Thoracic aorta (tissue), 2 donors: ENCODE results near the gene SLC25A10. TPM values are rescaled to one million over a fixed set of nuclear protein-coding genes. Genes with fewer than 3 reads are reported as not detected.

Experiments used
- ATAC-seq: fragments of 150-250 bp; one replicate; pipeline ENCODE4 v1.8.0; 2017; ENCODE audit warnings: low read depth; ENCODE audit not compliant: insufficient number of reproducible peaks, low FRiP score
- DNase-seq: peaks from one replicate; pipeline ENCODE4 v3.0.0-alpha.2; 2020; ENCODE audit warnings: low spot score
- H3K27ac ChIP-seq, 2 donors: fragments of 200-600 bp; sonication (generic); 1 replicate in 1 of 2; 2 replicates in 1 of 2; pipeline ENCODE4 v1.5.1; 2016; ENCODE audit warnings: mild to moderate bottlenecking in 2 of 2, moderate library complexity in 2 of 2
- H3K27me3 ChIP-seq: fragments of 200-600 bp; sonication (generic); replicated peaks from 2 replicates; pipeline ENCODE4 v1.6.0; 2016; ENCODE audit warnings: mild to moderate bottlenecking; ENCODE audit not compliant: insufficient read depth
- H3K36me3 ChIP-seq: fragments of 200-600 bp; sonication (generic); one replicate; pipeline ENCODE4 v1.5.1; 2016
- H3K4me1 ChIP-seq, 2 donors: fragments of 200-600 bp; sonication (generic); 1 replicate in 1 of 2; 2 replicates in 1 of 2; pipeline versions ENCODE4 v1.5.1 to v1.6.0; 2016; ENCODE audit warnings: low read depth in 2 of 2, mild to moderate bottlenecking in 1 of 2; ENCODE audit not compliant: control insufficient read depth in 1 of 2
- H3K4me3 ChIP-seq: fragments of 200-600 bp; sonication (generic); 2 replicates; pipeline ENCODE4 v1.5.1; 2016; ENCODE audit warnings: mild to moderate bottlenecking
- H3K9me3 ChIP-seq: fragments of 200-600 bp; sonication (generic); 2 replicates; pipeline ENCODE4 v1.5.1; 2016
- total RNA-seq, 2 donors: library from RNA; depleted of rRNA; stranded (reverse); fragments of >200 nt; gene quantifications; one replicate each; pipeline versions ENCODE4 v1.1.0 to v1.2.3, GENCODE V29; 2016
- TF ChIP-seq, protein P1 (sequence below): fragments of 200-600 bp; sonication (generic); IDR thresholded peaks from one replicate; pipeline ENCODE4 v1.5.1; 2019; ENCODE audit warnings: antibody characterized with exemption

The SLC25A10 gene
- total RNA-seq, 2 donors from 2014 or later = 2.2 to 4.7 TPM

DNA sequence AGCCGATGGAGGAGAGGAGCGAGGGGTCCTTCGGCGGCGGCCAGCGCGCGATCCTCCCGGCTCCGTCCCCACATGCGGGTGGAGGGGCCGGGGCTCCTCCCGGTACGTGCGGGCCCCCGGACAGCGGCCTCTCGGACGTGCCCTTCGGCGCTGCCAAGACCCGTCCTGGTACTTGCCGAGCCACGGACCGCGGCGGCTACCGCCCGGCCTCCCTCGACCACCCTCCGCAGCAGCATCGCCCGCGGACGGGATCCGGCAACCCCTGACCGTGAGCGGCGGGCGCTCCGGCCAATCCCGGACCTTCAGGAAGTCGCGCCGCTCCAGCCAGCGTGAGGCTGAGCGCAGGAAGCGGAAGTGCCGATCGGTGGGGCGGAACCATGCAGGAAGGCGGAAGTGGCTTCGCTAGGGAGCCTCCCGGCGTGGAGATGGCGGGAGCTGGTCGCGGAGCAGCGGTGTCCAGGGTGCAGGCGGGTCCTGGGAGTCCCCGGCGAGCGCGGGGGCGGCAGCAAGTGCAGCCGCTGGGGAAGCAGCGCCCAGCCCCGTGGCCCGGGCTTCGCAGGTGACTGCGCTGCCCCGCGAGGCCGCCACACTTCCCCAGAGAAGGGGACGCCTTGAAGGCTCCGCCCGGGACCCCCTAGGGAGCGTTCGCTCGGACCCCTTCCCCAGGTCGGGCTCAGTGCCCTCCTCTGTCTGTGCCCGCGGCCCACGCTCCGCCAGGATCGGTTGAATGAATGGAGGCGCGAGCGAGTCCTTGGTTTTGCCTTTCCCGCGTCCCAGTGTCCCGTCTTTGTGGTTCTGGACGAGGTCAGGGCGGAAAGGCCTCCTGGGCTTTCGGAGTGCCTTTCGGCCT lies 45.5 kb upstream of the SLC25A10 start, which contains the start of the genes CCDC137 and OXLD1:
TSS of gene CCDC137 (plus strand) at position 396 of the 850 bp plus-strand sequence. CDS start at position 426, 30 bp downstream.
TSS of gene OXLD1 (minus strand) at position 264 of the 850 bp plus-strand sequence. CDS start at position 236, 28 bp downstream.
- peak; percentile 83 for DNase-seq

DNA sequence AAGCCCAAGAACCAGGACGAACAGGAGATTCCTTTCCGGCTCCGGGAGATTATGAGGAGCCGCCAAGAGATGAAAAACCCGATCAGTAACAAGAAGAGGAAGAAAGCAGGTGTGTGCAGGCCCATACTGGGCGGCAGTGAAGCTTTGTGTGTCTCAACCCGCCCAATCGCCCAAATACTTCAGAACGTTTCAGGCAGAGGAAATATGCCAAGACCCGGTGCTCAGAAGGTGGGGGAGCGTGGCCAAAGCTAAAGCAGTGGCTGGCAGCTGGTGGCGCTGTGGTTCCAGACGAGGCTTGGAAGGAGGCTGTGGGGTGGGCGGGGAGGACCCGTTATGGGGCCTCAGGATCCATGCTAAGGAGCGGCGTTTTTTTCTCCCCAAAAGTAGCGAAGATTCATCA lies 44.3 kb upstream of the SLC25A10 start:
- no peak for DNase-seq
- Histone ChIP-seq H3K9me3 (no peaks in the 10 kb centered on the region), H3K36me3 (peaks cover 30% of the 10 kb centered on the region), H3K4me1 (peaks cover 9 to 25% of the 10 kb centered on the region in 2 donors), H3K27ac (no peak overlapping the region), H3K4me3 (no peak overlapping the region), H3K27me3 (no peaks in the 10 kb centered on the region)
- no peak for ATAC-seq
- TF ChIP-seq, protein P1, sequence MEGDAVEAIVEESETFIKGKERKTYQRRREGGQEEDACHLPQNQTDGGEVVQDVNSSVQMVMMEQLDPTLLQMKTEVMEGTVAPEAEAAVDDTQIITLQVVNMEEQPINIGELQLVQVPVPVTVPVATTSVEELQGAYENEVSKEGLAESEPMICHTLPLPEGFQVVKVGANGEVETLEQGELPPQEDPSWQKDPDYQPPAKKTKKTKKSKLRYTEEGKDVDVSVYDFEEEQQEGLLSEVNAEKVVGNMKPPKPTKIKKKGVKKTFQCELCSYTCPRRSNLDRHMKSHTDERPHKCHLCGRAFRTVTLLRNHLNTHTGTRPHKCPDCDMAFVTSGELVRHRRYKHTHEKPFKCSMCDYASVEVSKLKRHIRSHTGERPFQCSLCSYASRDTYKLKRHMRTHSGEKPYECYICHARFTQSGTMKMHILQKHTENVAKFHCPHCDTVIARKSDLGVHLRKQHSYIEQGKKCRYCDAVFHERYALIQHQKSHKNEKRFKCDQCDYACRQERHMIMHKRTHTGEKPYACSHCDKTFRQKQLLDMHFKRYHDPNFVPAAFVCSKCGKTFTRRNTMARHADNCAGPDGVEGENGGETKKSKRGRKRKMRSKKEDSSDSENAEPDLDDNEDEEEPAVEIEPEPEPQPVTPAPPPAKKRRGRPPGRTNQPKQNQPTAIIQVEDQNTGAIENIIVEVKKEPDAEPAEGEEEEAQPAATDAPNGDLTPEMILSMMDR = no peak

More for the DNA sequence above, 45.5 kb upstream of the SLC25A10 start, which contains the start of the genes CCDC137 and OXLD1:
- ATAC-seq = peak; percentile 88
- Histone ChIP-seq H3K4me3 (peak within 1 kb of the TSS; percentile 100), H3K36me3 (peaks cover 19% of the 10 kb centered on the region), H3K27ac (peak within 1 kb of the TSS; percentile 77 to 89), H3K4me1 (peaks cover 9 to 25% of the 10 kb centered on the region in 2 donors), H3K9me3 (no peaks in the 10 kb centered on the region), H3K27me3 (no peaks in the 10 kb centered on the region)
- TF ChIP-seq, protein P1 = no peak

DNA sequence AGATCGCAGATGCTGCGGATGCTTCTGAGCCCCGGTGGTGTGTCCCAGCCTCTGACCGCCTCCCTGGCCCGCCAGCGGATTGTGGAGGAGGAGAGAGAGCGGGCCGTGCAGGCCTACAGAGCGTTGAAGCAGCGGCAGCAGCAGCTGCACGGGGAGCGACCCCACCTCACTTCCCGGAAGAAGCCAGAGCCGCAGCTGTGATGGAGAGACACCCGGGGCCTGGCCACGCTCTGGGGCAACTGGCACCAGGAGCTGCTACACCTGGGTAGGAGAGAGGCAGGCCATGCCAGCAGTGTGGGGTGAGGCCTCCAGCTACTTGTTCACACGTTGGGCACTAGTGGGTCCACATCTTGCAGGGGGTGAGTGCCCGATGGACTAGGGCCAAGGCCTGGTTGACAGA lies 39.6 kb upstream of the SLC25A10 start:
- DNase-seq (no peak), ATAC-seq (no peak)
- no peaks in the 10 kb centered on the region for H3K27me3 ChIP-seq
- no peak overlapping the region for H3K4me3 ChIP-seq
- H3K9me3 ChIP-seq = no peaks in the 10 kb centered on the region
- TF ChIP-seq, protein P1 = no peak
- peaks cover 4% of the 10 kb centered on the region in 2 donors for H3K4me1 ChIP-seq
- no peak overlapping the region for H3K27ac ChIP-seq
- H3K36me3 ChIP-seq = peaks cover 40% of the 10 kb centered on the region

DNA sequence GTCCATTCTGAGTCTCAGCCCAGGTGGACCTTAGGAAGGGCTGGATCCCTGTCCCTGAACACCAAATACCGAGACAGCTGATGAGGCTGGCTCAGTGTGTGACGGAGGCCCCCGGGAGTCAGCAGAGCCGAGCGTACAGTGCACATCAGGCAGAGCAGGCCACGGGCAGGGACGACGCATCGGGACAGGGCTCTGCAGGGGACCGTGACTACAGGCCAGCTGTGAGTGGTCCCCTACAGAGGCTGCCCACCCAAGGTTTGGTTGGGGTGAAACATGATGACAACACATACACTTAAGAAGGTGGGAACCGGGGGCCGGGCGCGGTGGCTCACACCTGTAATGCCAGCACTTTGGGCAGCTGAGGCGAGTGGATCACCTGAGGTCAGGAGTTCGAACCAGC lies 39.1 kb upstream of the SLC25A10 start:
- no peaks in the 10 kb centered on the region for H3K27me3 ChIP-seq
- ATAC-seq = no peak
- H3K9me3 ChIP-seq = no peaks in the 10 kb centered on the region
- TF ChIP-seq, protein P1 = no peak
- H3K27ac ChIP-seq = no peak overlapping the region
- H3K36me3 ChIP-seq = peaks cover 40% of the 10 kb centered on the region
- no peak overlapping the region for H3K4me3 ChIP-seq
- H3K4me1 ChIP-seq = no peaks in the 10 kb centered on the region
- DNase-seq = no peak

DNA sequence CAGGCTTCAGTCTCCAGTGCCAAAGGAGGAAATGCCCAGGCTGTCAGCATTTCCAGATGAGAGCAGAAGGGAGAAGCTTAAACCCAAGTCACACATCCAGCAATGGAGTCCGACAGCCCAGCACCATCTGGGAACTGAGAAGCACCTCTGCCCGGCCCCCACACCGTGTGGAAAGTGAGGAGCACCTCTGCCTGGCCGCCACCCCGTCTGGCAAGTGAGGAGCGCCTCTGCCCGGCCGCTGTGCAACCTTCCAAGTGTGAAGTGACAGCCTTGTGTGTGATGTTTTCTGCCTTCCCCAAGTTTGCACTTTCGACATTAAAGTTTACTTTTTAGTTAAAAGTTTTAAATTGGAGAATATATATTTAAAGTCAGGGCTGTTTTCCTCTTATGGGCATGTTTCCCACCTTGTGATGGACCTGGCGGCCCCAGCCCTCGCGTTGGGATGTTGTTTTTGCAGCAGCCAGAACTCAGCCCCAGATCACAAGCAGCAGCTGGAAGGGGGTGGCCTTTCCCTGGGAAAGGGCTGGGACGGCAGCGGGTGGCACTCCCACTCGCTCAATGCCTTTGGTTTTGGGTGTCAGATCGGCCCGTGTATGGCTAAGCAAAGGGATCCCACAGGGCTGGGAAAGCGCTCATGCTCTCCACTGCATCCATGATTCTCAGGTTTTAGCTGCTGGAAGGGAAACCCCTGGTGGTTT lies 38.4 kb upstream of the SLC25A10 start:
- TF ChIP-seq, protein P1 = no peak
- DNase-seq (no peak), ATAC-seq (no peak)
- H3K4me3 ChIP-seq = no peak overlapping the region
- H3K9me3 ChIP-seq = no peaks in the 10 kb centered on the region
- H3K27ac ChIP-seq = no peak overlapping the region
- H3K4me1 ChIP-seq = no peaks in the 10 kb centered on the region
- H3K36me3 ChIP-seq = peaks cover 40% of the 10 kb centered on the region
- no peaks in the 10 kb centered on the region for H3K27me3 ChIP-seq
